HepG2 (cell line): ENCODE results near the gene DNAJC30. TPM values are rescaled to one million over a fixed set of nuclear protein-coding genes. Genes with fewer than 3 reads are reported as not detected.

ENCODE experiments used
- FOSL1 ChIP-seq: sonication (generic); formaldehyde crosslinking; IDR thresholded peaks from 2 replicates; pipeline ENCODE4 v1.9.0; 2021; ENCODE audit warnings: missing genetic modification reagents, borderline replicate concordance
- FUBP1 ChIP-seq: sonication (generic); formaldehyde crosslinking; IDR thresholded peaks from 2 replicates; pipeline ENCODE4 v1.5.1; 2020; ENCODE audit warnings: missing genetic modification reagents, mild to moderate bottlenecking, borderline replicate concordance
- KDM4B ChIP-seq: sonication (generic); formaldehyde crosslinking; IDR thresholded peaks from 2 replicates; pipeline ENCODE4 v1.4.0; 2020; ENCODE audit warnings: missing genetic modification reagents
- LCORL ChIP-seq, 2 experiments: fragments of 450-650 bp in 1 of 2; sonication (generic) in 1 of 2; formaldehyde crosslinking in 1 of 2; IDR thresholded peaks; 2 replicates each; pipeline versions ENCODE4 v1.5.0 to v1.6.1; 2017 to 2020; ENCODE audit warnings: antibody characterized with exemption in 1 of 2, missing genetic modification reagents in 1 of 2
- NFKB2 ChIP-seq: sonication (generic); formaldehyde crosslinking; IDR thresholded peaks from 2 replicates; pipeline ENCODE4 v1.4.0; 2020; ENCODE audit warnings: missing genetic modification reagents, borderline replicate concordance
- SP5 ChIP-seq: IDR thresholded peaks from 2 replicates; pipeline ENCODE4 v1.6.1; 2016; ENCODE audit warnings: low read depth, borderline replicate concordance
- ZFP62 ChIP-seq: sonication (generic); formaldehyde crosslinking; IDR thresholded peaks from 2 replicates; pipeline ENCODE4 v1.4.0; 2020; ENCODE audit warnings: missing genetic modification reagents
- ZGPAT ChIP-seq: IDR thresholded peaks from 2 replicates; pipeline ENCODE4 v1.6.1; 2016; ENCODE audit warnings: mild to moderate bottlenecking
- ZNF3 ChIP-seq: IDR thresholded peaks from 2 replicates; pipeline ENCODE4 v1.7.0; 2017; ENCODE audit warnings: inconsistent platforms
- polyA plus RNA-seq, 8 experiments: library from polyadenylated mRNA; depleted of rRNA in 3 of 8; stranded (reverse) in 7 of 8; unstranded in 1 of 8; fragments of >200 nt; fragmentation: Illumina TruSeq in 4 of 8; extraction: Trizol in 4 of 8; gene quantifications; 2 replicates each; pipeline versions ENCODE4 v1.2.1 to v1.2.3, GENCODE V29; 2011 to 2016; ENCODE audit warnings: low read depth in 4 of 8, missing spikeins in 1 of 8, mixed read lengths in 1 of 8; ENCODE audit not compliant: insufficient read depth in 1 of 8
- total RNA-seq, 5 experiments: library from RNA; depleted of rRNA; stranded (reverse); fragments of >200 nt; fragmentation: Illumina TruSeq; extraction: Trizol; gene quantifications; 2 replicates each; pipeline ENCODE4 v1.2.3, GENCODE V29; 2016; ENCODE audit warnings: low read depth in 1 of 5
- TF ChIP-seq, protein P1 (sequence below): IDR thresholded peaks from 2 replicates; pipeline ENCODE4 v1.6.1; 2012; ENCODE audit warnings: low read depth, low read length, improper control_type of control experiment
- TF ChIP-seq, protein P2 (sequence below), 2 experiments: sonication (generic) in 1 of 2; formaldehyde crosslinking in 1 of 2; IDR thresholded peaks; 2 replicates each; pipeline versions ENCODE4 v1.4.0 to v1.6.1; 2018 to 2020; ENCODE audit warnings: missing genetic modification reagents in 2 of 2, borderline replicate concordance in 1 of 2, low read depth in 1 of 2, mild to moderate bottlenecking in 1 of 2, missing biosample characterization in 1 of 2
- TF ChIP-seq, protein P3 (sequence below): sonication (generic); formaldehyde crosslinking; IDR thresholded peaks from 2 replicates; pipeline ENCODE4 v1.4.0; 2020; ENCODE audit warnings: mild to moderate bottlenecking, missing genetic modification reagents, borderline replicate concordance
- TF ChIP-seq, protein P4 (sequence below): sonication (generic); formaldehyde crosslinking; conservative IDR thresholded peaks from 2 replicates; pipeline ENCODE4 v1.4.0; 2020; ENCODE audit warnings: missing genetic modification reagents

Gene DNAJC30
- total and polyA plus RNA-seq, 2 of the 13 experiments (the other 11 are each of a cell fraction or from before 2014, with no cell fraction given) = 3.3 to 3.8 TPM

- TF ChIP-seq, protein P1, sequence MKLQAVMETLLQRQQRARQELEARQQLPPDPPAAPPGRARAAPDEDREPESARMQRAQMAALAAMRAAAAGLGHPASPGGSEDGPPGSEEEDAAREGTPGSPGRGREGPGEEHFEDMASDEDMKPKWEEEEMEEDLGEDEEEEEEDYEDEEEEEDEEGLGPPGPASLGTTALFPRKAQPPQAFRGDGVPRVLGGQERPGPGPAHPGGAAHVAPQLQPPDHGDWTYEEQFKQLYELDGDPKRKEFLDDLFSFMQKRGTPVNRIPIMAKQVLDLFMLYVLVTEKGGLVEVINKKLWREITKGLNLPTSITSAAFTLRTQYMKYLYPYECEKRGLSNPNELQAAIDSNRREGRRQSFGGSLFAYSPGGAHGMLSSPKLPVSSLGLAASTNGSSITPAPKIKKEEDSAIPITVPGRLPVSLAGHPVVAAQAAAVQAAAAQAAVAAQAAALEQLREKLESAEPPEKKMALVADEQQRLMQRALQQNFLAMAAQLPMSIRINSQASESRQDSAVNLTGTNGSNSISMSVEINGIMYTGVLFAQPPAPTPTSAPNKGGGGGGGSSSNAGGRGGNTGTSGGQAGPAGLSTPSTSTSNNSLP = 0 out of 2 replicates have a peak, but pooled peaks have one; percentile 60
- TF ChIP-seq, protein P2, sequence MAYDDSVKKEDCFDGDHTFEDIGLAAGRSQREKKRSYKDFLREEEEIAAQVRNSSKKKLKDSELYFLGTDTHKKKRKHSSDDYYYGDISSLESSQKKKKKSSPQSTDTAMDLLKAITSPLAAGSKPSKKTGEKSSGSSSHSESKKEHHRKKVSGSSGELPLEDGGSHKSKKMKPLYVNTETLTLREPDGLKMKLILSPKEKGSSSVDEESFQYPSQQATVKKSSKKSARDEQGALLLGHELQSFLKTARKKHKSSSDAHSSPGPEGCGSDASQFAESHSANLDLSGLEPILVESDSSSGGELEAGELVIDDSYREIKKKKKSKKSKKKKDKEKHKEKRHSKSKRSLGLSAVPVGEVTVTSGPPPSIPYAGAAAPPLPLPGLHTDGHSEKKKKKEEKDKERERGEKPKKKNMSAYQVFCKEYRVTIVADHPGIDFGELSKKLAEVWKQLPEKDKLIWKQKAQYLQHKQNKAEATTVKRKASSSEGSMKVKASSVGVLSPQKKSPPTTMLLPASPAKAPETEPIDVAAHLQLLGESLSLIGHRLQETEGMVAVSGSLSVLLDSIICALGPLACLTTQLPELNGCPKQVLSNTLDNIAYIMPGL (CRISPR knock-in tag; IDR thresholded peaks at IDR 0.05; ENCODE audit: borderline replicate concordance in 1 of 2, low read depth in 1 of 2) = peak in 1 of 2 experiments; percentile 64; a peak in 1 of 4 replicates
- TF ChIP-seq KDM4B (CRISPR knock-in tag) (0 out of 2 replicates have a peak, but pooled peaks have one; percentile 45), ZNF3 (CRISPR knock-in tag) (no peak; the same call in 1 of the 2 replicates), FUBP1 (no peak), LCORL (IDR thresholded peaks at IDR 0.05) (no peak), LCORL (CRISPR knock-in tag; IDR thresholded peaks at IDR 0.05) (peak; percentile 80), SP5 (peak; percentile 76), FOSL1 (CRISPR knock-in tag) (peak; percentile 56; the same call in 1 of the 2 replicates), NFKB2 (CRISPR knock-in tag) (no peak), ZGPAT (CRISPR knock-in tag) (peak; percentile 91), ZFP62 (no peak)
- TF ChIP-seq, protein P3, sequence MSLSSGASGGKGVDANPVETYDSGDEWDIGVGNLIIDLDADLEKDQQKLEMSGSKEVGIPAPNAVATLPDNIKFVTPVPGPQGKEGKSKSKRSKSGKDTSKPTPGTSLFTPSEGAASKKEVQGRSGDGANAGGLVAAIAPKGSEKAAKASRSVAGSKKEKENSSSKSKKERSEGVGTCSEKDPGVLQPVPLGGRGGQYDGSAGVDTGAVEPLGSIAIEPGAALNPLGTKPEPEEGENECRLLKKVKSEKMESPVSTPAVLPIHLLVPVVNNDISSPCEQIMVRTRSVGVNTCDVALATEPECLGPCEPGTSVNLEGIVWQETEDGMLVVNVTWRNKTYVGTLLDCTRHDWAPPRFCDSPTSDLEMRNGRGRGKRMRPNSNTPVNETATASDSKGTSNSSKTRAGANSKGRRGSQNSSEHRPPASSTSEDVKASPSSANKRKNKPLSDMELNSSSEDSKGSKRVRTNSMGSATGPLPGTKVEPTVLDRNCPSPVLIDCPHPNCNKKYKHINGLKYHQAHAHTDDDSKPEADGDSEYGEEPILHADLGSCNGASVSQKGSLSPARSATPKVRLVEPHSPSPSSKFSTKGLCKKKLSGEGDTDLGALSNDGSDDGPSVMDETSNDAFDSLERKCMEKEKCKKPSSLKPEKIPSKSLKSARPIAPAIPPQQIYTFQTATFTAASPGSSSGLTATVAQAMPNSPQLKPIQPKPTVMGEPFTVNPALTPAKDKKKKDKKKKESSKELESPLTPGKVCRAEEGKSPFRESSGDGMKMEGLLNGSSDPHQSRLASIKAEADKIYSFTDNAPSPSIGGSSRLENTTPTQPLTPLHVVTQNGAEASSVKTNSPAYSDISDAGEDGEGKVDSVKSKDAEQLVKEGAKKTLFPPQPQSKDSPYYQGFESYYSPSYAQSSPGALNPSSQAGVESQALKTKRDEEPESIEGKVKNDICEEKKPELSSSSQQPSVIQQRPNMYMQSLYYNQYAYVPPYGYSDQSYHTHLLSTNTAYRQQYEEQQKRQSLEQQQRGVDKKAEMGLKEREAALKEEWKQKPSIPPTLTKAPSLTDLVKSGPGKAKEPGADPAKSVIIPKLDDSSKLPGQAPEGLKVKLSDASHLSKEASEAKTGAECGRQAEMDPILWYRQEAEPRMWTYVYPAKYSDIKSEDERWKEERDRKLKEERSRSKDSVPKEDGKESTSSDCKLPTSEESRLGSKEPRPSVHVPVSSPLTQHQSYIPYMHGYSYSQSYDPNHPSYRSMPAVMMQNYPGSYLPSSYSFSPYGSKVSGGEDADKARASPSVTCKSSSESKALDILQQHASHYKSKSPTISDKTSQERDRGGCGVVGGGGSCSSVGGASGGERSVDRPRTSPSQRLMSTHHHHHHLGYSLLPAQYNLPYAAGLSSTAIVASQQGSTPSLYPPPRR (CRISPR knock-in tag) = peak; percentile 34; the same call in 1 of the 2 replicates
- TF ChIP-seq, protein P4, sequence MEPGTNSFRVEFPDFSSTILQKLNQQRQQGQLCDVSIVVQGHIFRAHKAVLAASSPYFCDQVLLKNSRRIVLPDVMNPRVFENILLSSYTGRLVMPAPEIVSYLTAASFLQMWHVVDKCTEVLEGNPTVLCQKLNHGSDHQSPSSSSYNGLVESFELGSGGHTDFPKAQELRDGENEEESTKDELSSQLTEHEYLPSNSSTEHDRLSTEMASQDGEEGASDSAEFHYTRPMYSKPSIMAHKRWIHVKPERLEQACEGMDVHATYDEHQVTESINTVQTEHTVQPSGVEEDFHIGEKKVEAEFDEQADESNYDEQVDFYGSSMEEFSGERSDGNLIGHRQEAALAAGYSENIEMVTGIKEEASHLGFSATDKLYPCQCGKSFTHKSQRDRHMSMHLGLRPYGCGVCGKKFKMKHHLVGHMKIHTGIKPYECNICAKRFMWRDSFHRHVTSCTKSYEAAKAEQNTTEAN (CRISPR knock-in tag) = 0 out of 2 replicates have a peak, but pooled peaks have one; percentile 44
Observed at GRCh38 chr7:73715648-73716317, 32.5 kb upstream of the DNAJC30 start (continued).
